GM18907 (cell line): Measurements from ENCODE around the gene PRKACA.

Experiments
- ATAC-seq: cut with Tn5 transposase; IDR thresholded peaks from one replicate; pipeline ENCODE4 v1.9.1; 2021; ENCODE audit warnings: mild to moderate bottlenecking, moderate library complexity; ENCODE audit not compliant: unreplicated experiment

The PRKACA gene

GRCh38 chr19:14096272-14096992, 21.1 kb downstream of the PRKACA start:
- no peak for ATAC-seq

GRCh38 chr19:14094854-14095253, 22.7 kb downstream of the PRKACA start:
- ATAC-seq: no peak

GRCh38 chr19:14093117-14093823, 24.3 kb downstream of the PRKACA start:
- no peak for ATAC-seq

- ATAC-seq: peak; percentile 6
Observed at GRCh38 chr19:14091813-14092462, 25.6 kb downstream of the PRKACA start.

- peak; percentile 54 for ATAC-seq
Observed at GRCh38 chr19:14091081-14091812, 26.3 kb downstream of the PRKACA start.

GRCh38 chr19:14090509-14091080, 27.0 kb downstream of the PRKACA start, which contains the start of gene SAMD1:
SAMD1 (minus strand) TSS chr19:14090751.
- peak; percentile 38 for ATAC-seq

GRCh38 chr19:14089662-14090508, 27.7 kb downstream of the PRKACA start:
- ATAC-seq: peak; percentile 20

GRCh38 chr19:14089412-14089661, 28.2 kb downstream of the PRKACA start:
- ATAC-seq: no peak

GRCh38 chr19:14088634-14089411, 28.7 kb downstream of the PRKACA start:
- no peak for ATAC-seq

GRCh38 chr19:14086098-14086497, 31.5 kb downstream of the PRKACA start:
- no peak for ATAC-seq

GRCh38 chr19:14085309-14085995, 32.1 kb downstream of the PRKACA start, which contains the start of gene C19orf67:
C19orf67 (minus strand) TSS chr19:14085783; CDS start chr19:14085627, 156 bp downstream.
- ATAC-seq: no peak

- ATAC-seq: no peak
Observed at GRCh38 chr19:14082675-14082960, 34.9 kb downstream of the PRKACA start.

- ATAC-seq: peak; percentile 17
Observed at GRCh38 chr19:14081797-14082674, 35.5 kb downstream of the PRKACA start.

GRCh38 chr19:14080887-14081796, 36.4 kb downstream of the PRKACA start:
- peak; percentile 83 for ATAC-seq

- no peak for ATAC-seq
Observed at GRCh38 chr19:14078411-14078810, 39.2 kb downstream of the PRKACA start.

GRCh38 chr19:14073925-14074838, 43.4 kb downstream of the PRKACA start:
- no peak for ATAC-seq
